DND-41 (cell line): Measurements from ENCODE around the gene IPP.

Experiments used
- EZH2 ChIP-seq: IDR thresholded peaks from 3 replicates; pipeline ENCODE4 v1.6.1; 2012; ENCODE audit warnings: borderline replicate concordance, low read depth, mild to moderate bottlenecking, moderate library complexity, low read length, inconsistent platforms; ENCODE audit not compliant: severe bottlenecking
- TF ChIP-seq, protein P1 (sequence below): IDR thresholded peaks from 2 replicates; pipeline ENCODE4 v1.5.1; 2012; ENCODE audit warnings: borderline replicate concordance, low read length, moderate library complexity, mild to moderate bottlenecking; ENCODE audit not compliant: poor library complexity, severe bottlenecking; ENCODE audit errors: extremely low read depth

DNA sequence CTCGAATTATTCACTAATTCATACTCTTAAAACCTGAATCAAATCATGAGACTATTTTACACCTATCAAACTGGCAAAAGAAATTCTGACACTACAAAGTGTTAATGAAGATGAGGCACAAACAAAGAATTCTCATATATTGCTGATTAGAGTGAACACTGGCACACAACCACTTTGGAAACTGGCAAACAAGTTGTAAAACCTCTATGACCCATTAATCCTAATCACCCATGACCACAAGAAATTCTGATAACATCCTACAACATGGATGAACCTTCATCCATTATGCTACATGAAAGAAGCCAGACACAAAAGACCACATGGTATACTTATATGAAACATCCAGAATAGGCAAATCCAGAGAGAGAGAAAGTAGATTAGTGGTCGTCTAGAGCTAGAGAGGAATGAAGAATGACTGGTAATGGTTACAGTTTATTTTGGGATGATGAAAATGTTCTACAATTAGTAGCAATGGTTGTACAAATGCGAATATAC lies 72.7 kb downstream of the IPP start:
- no peak for TF ChIP-seq EZH2
- TF ChIP-seq, protein P1, sequence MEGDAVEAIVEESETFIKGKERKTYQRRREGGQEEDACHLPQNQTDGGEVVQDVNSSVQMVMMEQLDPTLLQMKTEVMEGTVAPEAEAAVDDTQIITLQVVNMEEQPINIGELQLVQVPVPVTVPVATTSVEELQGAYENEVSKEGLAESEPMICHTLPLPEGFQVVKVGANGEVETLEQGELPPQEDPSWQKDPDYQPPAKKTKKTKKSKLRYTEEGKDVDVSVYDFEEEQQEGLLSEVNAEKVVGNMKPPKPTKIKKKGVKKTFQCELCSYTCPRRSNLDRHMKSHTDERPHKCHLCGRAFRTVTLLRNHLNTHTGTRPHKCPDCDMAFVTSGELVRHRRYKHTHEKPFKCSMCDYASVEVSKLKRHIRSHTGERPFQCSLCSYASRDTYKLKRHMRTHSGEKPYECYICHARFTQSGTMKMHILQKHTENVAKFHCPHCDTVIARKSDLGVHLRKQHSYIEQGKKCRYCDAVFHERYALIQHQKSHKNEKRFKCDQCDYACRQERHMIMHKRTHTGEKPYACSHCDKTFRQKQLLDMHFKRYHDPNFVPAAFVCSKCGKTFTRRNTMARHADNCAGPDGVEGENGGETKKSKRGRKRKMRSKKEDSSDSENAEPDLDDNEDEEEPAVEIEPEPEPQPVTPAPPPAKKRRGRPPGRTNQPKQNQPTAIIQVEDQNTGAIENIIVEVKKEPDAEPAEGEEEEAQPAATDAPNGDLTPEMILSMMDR, result no peak
